Neuronal stem cell (in vitro differentiated cells): ENCODE results near the gene H6PD.
A peak's percentile ranks its signal among the peaks of the same experiment; 100 is the strongest.

Experiments
- DNase-seq: peaks from one replicate; pipeline ENCODE4 v3.0.0-alpha.2; 2013; ENCODE audit warnings: low spot score
- H2AFZ ChIP-seq: one replicate; pipeline ENCODE4 v1.6.1; 2013; ENCODE audit warnings: mild to moderate bottlenecking, low read length, inconsistent platforms
- H2AK5ac ChIP-seq: 2 replicates; pipeline ENCODE4 v1.6.1; 2013; ENCODE audit warnings: low read depth, mild to moderate bottlenecking, inconsistent platforms, low read length, moderate library complexity, mixed read lengths
- H2BK120ac ChIP-seq: 2 replicates; pipeline ENCODE4 v1.6.1; 2013; ENCODE audit warnings: low read depth, mild to moderate bottlenecking, inconsistent platforms, low read length, moderate library complexity, mixed read lengths
- H2BK12ac ChIP-seq: one replicate; pipeline ENCODE4 v1.6.1; 2013; ENCODE audit warnings: low read length, inconsistent platforms
- H2BK15ac ChIP-seq: 2 replicates; pipeline ENCODE4 v1.6.1; 2013; ENCODE audit warnings: mild to moderate bottlenecking, low read length, inconsistent platforms, mixed read lengths
- H2BK5ac ChIP-seq: one replicate; pipeline ENCODE4 v1.6.1; 2013; ENCODE audit warnings: inconsistent platforms, mild to moderate bottlenecking, low read length, moderate library complexity
- H3K14ac ChIP-seq: one replicate; pipeline ENCODE4 v1.6.1; 2013; ENCODE audit warnings: low read length, inconsistent platforms
- H3K18ac ChIP-seq: 2 replicates; pipeline ENCODE4 v1.6.1; 2013; ENCODE audit warnings: low read length, inconsistent platforms
- H3K23ac ChIP-seq: 2 replicates; pipeline ENCODE4 v1.6.1; 2013; ENCODE audit warnings: low read depth, mild to moderate bottlenecking, mixed read lengths, low read length, inconsistent platforms; ENCODE audit not compliant: poor library complexity
- H3K27ac ChIP-seq: replicated peaks from 3 replicates; pipeline ENCODE4 v1.5.1; 2013; ENCODE audit warnings: low read length, inconsistent platforms
- H3K27me3 ChIP-seq, 3 experiments: 2 replicates each; pipeline ENCODE4 v1.6.1; 2013; ENCODE audit warnings: low read length in 3 of 3, mild to moderate bottlenecking in 2 of 3, inconsistent platforms in 1 of 3, low read depth in 1 of 3, mixed read lengths in 1 of 3, moderate library complexity in 1 of 3; ENCODE audit not compliant: control insufficient read depth in 3 of 3, insufficient read depth in 3 of 3
- H3K36me3 ChIP-seq, 2 donors: replicated peaks in 1 of 2; 2 replicates each; pipeline ENCODE4 v1.6.1; 2013; ENCODE audit warnings: low read length in 2 of 2; ENCODE audit not compliant: control insufficient read depth in 2 of 2, insufficient read depth in 2 of 2
- H3K4ac ChIP-seq: 2 replicates; pipeline ENCODE4 v1.6.1; 2013; ENCODE audit warnings: inconsistent platforms, mild to moderate bottlenecking, low read length, moderate library complexity
- H3K4me1 ChIP-seq, 2 donors: 1 replicate in 1 of 2; 2 replicates in 1 of 2; pipeline ENCODE4 v1.6.1; 2013; ENCODE audit warnings: low read length in 2 of 2, low read depth in 1 of 2; ENCODE audit not compliant: control insufficient read depth in 2 of 2, insufficient read depth in 1 of 2
- H3K4me2 ChIP-seq: one replicate; pipeline ENCODE4 v1.6.1; 2013; ENCODE audit warnings: mild to moderate bottlenecking, low read length, inconsistent platforms; ENCODE audit not compliant: insufficient read depth, poor library complexity, severe bottlenecking
- H3K4me3 ChIP-seq, 2 donors: 2 replicates each; pipeline ENCODE4 v1.5.1; 2013; ENCODE audit warnings: low read length in 2 of 2, mild to moderate bottlenecking in 2 of 2, inconsistent platforms in 1 of 2, moderate library complexity in 1 of 2
- H3K79me1 ChIP-seq: one replicate; pipeline ENCODE4 v1.6.1; 2013; ENCODE audit warnings: low read depth, mild to moderate bottlenecking, inconsistent platforms, low read length, moderate library complexity
- H3K9ac ChIP-seq: one replicate; pipeline ENCODE4 v1.6.1; 2013; ENCODE audit warnings: mild to moderate bottlenecking, low read depth, low read length, inconsistent platforms; ENCODE audit not compliant: poor library complexity
- H3K9me3 ChIP-seq, 2 donors: replicated peaks in 1 of 2; 2 replicates each; pipeline versions ENCODE3 to v1.6.1; 2013; ENCODE audit warnings: low read length in 2 of 2, mild to moderate bottlenecking in 2 of 2, inconsistent platforms in 1 of 2, low read depth in 1 of 2, mixed read lengths in 1 of 2, moderate library complexity in 1 of 2; ENCODE audit not compliant: control insufficient read depth in 2 of 2, insufficient read depth in 1 of 2
- H4K8ac ChIP-seq: one replicate; pipeline ENCODE4 v1.6.1; 2013; ENCODE audit warnings: low read depth, mild to moderate bottlenecking, inconsistent platforms, low read length, moderate library complexity
- H4K91ac ChIP-seq: one replicate; pipeline ENCODE4 v1.6.1; 2013; ENCODE audit warnings: low read length, low read depth, mild to moderate bottlenecking, inconsistent platforms; ENCODE audit not compliant: poor library complexity
- WGBS, 2 donors: extraction: QIAGEN DNeasy Blood & Tissue Kit; methylation state at CpG; one replicate each; pipeline ENCODE4 v1.1.7; 2013; ENCODE audit warnings: missing lambda C conversion rate in 2 of 2, mixed read lengths in 1 of 2; ENCODE audit not compliant: insufficient read length in 2 of 2, insufficient replicate concordance in 1 of 2; ENCODE audit errors: extremely low coverage in 2 of 2; 5-methylcytosine and 5-hydroxymethylcytosine counted together

Gene H6PD

DNA sequence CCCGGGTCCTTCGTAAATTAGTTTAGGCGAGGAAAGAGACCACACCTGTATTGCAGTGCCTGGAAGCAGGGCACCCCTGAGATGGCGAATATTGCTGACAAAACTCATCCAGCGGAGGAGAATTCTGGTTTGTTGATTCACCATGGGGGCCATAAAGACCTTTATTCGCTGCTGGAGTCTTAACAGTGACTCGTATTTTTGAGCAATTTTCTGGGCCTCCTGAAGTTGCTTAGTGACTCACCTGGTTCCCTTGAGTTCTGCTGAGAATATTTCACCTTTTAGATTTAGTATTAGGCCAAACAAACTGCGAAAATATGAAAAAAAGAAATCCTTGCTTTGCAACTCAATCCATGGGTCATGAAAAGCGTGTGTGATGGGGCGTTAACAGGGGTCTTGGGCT, 20.6 kb upstream of the H6PD start:
- Histone ChIP-seq H4K91ac (no peak overlapping the region), H3K4me1 (peaks cover 0 to 3% of the 10 kb centered on the region in 2 donors), H3K4me2 (no peak overlapping the region), H2BK12ac (no peak overlapping the region), H2AFZ (no peak overlapping the region), H3K18ac (no peak overlapping the region), H3K27me3 (peaks cover 0 to 25% (median 0%) of the 10 kb centered on the region in 3 experiments), H2BK120ac (no peak overlapping the region), H3K4ac (no peak overlapping the region), H3K14ac (no peak overlapping the region), H2BK5ac (no peak overlapping the region), H3K36me3 (no peaks in the 10 kb centered on the region), H3K27ac (no peak overlapping the region), H3K4me3 (no peak overlapping the region), H3K23ac (no peak overlapping the region), H2BK15ac (no peak overlapping the region), H4K8ac (no peak overlapping the region), H3K9ac (no peak overlapping the region), H3K79me1 (no peaks in the 10 kb centered on the region), H3K9me3 (no peaks in the 10 kb centered on the region), H2AK5ac (no peak overlapping the region)
- no CpG with 5 or more reads among the region's 10 CpGs for WGBS, 2 donors
- DNase-seq = no peak

DNA sequence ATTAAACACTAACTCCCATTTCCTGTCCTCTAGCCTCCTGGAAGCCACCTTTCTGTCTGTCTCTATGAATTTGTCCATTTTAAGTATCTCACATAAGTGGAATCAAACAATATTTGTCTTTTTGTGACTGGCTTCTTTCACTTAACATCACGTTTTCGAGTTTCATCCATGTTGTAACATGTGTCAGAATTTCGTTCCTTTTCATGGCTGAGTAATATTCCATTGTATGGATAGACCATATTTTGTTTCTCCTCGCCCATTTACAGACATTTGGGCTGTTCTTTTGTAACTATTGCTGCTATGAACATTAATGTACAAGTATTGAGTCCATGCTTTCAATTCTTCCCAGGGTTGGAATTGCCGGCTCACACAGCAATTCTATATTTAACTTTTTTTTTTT, 15.7 kb upstream of the H6PD start:
- Histone ChIP-seq H3K4me1 (peaks cover 0 to 1% of the 10 kb centered on the region in 2 donors), H4K8ac (no peak overlapping the region), H3K36me3 (no peaks in the 10 kb centered on the region), H3K23ac (no peak overlapping the region), H2BK5ac (no peak overlapping the region), H4K91ac (no peak overlapping the region), H3K27me3 (peaks cover 0 to 9% (median 0%) of the 10 kb centered on the region in 3 experiments), H3K27ac (no peak overlapping the region), H3K14ac (no peak overlapping the region), H2BK12ac (no peak overlapping the region), H2BK15ac (no peak overlapping the region), H3K9ac (no peak overlapping the region), H2AK5ac (no peak overlapping the region), H3K4ac (no peak overlapping the region), H3K18ac (no peak overlapping the region), H2AFZ (no peak overlapping the region), H3K4me3 (no peak overlapping the region), H3K79me1 (no peaks in the 10 kb centered on the region), H2BK120ac (no peak overlapping the region), H3K4me2 (no peak overlapping the region), H3K9me3 (no peaks in the 10 kb centered on the region)
- no peak for DNase-seq
- no CpG with 5 or more reads among the region's 5 CpGs for WGBS, 2 donors

DNA sequence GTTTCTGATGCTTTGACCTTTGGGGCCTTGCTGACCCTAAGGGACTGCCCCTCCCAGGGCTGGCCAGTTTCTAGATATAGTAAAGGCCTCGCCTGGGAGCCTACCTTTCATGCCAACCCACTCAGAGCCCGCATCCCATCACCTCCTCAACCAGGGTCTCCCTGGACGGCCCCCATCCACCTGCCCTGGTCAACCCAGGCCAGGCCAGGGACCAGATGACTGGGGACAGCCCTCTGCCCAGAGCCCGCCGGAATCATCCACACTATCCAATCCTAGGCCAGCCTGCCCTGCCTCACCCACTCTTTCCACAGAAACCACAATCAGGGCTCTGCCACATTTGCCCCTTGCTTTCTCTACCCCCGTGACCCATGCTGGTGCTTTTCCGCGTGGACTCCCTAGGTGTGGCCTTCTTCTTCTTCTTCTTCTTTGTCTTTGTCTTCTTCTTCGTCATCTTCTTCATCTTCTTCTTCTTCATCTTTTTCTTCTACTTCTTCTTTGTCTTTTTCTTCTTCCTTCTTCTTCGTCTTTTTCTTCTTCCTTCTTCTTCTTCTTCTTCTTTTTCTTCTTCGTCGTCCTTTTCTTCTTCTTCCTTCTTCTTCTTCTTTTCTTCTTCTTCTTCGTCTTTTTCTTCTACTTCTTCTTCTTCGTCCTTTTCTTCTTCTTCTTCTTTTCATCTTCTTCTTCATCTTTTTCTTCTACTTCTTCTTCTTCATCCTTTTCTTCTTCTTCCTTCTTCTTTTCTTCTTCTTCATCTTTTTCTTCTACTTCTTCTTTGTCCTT, 11.5 kb upstream of the H6PD start:
- H3K79me1 ChIP-seq = no peaks in the 10 kb centered on the region
- H2AFZ ChIP-seq = no peak overlapping the region
- H3K9ac ChIP-seq = no peak overlapping the region
- no peak overlapping the region for H3K4me3 ChIP-seq
- peak overlapping the region; percentile 73 for H3K14ac ChIP-seq
- H3K4me2 ChIP-seq = no peak overlapping the region
- no peak overlapping the region for H2AK5ac ChIP-seq
- H2BK12ac ChIP-seq = no peak overlapping the region
- peak overlapping the region; percentile 13 for H3K18ac ChIP-seq
- H4K91ac ChIP-seq = no peak overlapping the region
- no peaks in the 10 kb centered on the region for H3K4me1 ChIP-seq
- no peak overlapping the region for H4K8ac ChIP-seq
- no peak for DNase-seq
- H3K23ac ChIP-seq = no peak overlapping the region
- 100% methylated on average over 2 to 5 of the region's 14 CpGs for WGBS, 2 donors
- H3K4ac ChIP-seq = no peak overlapping the region
- H3K27ac ChIP-seq = no peak overlapping the region
- H2BK15ac ChIP-seq = no peak overlapping the region
- H2BK5ac ChIP-seq = no peak overlapping the region
- H3K27me3 ChIP-seq = peaks cover 0 to 9% (median 0%) of the 10 kb centered on the region in 3 experiments
- no peaks in the 10 kb centered on the region for H3K36me3 ChIP-seq
- H2BK120ac ChIP-seq = no peak overlapping the region
- H3K9me3 ChIP-seq = no peaks in the 10 kb centered on the region

DNA sequence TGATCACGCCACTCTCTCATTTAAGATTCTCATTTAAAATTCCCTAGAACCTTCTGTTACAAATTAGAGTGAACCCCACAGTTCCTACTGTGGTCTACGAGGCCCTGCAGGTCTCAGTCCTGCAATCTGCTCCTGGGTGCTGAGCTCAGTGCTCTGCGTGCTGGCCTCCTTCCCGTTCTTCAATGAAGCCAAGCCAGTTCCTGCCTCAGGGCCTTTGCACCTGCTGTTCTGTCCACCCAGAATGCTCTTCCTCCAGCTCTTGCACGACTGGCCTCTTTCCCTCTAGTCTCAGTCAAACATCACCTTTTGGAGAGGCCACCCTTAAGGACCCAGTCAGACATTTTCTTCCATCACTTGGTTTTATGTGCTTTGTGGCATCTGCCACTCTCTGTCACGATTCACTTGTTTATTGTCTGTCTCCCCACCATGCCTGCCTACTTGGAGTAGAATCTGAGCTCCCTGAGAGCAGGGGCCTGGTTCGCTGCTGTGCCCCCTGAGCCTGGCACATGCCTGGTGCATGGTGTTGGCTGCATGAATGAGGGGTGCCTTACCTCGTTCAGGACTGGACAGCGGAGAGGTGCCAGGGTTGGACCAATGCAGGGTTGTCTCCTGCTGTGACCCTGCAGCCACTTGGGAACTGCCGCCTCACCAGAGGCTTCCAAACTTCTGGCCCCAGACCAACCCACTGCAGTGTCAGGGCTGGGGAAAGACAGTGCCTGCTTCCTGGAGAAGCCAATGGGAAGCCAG, 9.7 kb upstream of the H6PD start:
- peaks cover 0 to 17% (median 0%) of the 10 kb centered on the region in 3 experiments for H3K27me3 ChIP-seq
- no peaks in the 10 kb centered on the region for H3K79me1 ChIP-seq
- no peaks in the 10 kb centered on the region for H3K4me1 ChIP-seq
- H3K14ac ChIP-seq = no peak overlapping the region
- WGBS, 2 donors = no CpG with 5 or more reads among the region's 10 CpGs
- H3K4me2 ChIP-seq = no peak overlapping the region
- H3K4me3 ChIP-seq = no peak overlapping the region
- no peak overlapping the region for H2BK5ac ChIP-seq
- H3K27ac ChIP-seq = no peak overlapping the region
- no peak overlapping the region for H3K23ac ChIP-seq
- no peak overlapping the region for H2BK12ac ChIP-seq
- no peak overlapping the region for H2AK5ac ChIP-seq
- H2AFZ ChIP-seq = no peak overlapping the region
- no peak for DNase-seq
- peak overlapping the region; percentile 4 for H3K18ac ChIP-seq
- H3K9ac ChIP-seq = no peak overlapping the region
- no peak overlapping the region for H3K4ac ChIP-seq
- H3K36me3 ChIP-seq = no peaks in the 10 kb centered on the region
- no peak overlapping the region for H4K8ac ChIP-seq
- H3K9me3 ChIP-seq = no peaks in the 10 kb centered on the region
- H2BK120ac ChIP-seq = peak overlapping the region; percentile 4
- H2BK15ac ChIP-seq = no peak overlapping the region
- H4K91ac ChIP-seq = no peak overlapping the region
